Measurements from ENCODE around the gene NHLH1.

Gene NHLH1

DNA sequence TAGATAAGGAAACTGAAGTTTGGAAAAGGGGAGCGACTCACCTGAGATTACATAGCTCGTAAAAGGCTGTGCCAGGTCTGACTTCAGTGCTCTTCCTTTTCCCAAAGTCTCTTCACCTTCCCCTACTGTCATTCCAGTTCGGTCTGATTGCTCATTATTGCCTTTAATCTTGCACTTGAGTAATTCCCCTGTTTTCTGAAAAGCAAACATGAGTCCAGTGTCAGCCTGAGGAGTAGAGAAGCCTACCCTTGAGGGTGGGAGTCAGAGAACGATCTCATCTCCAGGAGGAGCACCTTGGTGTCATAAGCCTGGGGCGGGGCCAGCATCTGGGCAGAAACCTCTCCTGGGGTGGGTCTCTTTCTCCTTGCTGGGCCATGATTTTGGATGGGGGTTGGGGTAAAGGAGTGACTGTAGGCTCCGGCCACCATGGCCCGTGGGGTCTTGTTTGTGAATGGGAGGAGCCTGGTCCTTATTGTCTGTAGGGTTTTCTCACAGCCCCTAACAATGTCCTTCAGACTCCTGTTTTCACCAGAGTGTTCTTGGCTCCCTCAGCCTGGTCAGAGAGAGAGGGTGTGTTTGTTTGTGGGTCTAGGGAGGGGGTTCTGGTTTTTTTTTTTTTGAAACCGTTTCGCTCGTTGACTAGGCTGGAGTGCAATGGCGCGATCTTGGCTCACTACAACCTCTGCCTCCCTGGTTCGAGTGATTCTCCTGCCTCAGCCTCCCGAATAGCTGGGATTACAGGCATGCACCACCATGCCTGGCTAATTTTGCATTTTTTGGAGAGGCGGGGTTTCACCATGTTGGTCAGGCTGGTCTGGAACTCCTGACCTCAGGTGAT lies 39.5 kb downstream of the NHLH1 start:
- TF ChIP-seq, protein P1, sequence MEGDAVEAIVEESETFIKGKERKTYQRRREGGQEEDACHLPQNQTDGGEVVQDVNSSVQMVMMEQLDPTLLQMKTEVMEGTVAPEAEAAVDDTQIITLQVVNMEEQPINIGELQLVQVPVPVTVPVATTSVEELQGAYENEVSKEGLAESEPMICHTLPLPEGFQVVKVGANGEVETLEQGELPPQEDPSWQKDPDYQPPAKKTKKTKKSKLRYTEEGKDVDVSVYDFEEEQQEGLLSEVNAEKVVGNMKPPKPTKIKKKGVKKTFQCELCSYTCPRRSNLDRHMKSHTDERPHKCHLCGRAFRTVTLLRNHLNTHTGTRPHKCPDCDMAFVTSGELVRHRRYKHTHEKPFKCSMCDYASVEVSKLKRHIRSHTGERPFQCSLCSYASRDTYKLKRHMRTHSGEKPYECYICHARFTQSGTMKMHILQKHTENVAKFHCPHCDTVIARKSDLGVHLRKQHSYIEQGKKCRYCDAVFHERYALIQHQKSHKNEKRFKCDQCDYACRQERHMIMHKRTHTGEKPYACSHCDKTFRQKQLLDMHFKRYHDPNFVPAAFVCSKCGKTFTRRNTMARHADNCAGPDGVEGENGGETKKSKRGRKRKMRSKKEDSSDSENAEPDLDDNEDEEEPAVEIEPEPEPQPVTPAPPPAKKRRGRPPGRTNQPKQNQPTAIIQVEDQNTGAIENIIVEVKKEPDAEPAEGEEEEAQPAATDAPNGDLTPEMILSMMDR (IDR thresholded peaks at IDR 0.05; ENCODE audit: low read depth, low read length), result no peak
- no peak overlapping the region for H3K4me3 ChIP-seq (ENCODE audit: low read depth, low read length)

DNA sequence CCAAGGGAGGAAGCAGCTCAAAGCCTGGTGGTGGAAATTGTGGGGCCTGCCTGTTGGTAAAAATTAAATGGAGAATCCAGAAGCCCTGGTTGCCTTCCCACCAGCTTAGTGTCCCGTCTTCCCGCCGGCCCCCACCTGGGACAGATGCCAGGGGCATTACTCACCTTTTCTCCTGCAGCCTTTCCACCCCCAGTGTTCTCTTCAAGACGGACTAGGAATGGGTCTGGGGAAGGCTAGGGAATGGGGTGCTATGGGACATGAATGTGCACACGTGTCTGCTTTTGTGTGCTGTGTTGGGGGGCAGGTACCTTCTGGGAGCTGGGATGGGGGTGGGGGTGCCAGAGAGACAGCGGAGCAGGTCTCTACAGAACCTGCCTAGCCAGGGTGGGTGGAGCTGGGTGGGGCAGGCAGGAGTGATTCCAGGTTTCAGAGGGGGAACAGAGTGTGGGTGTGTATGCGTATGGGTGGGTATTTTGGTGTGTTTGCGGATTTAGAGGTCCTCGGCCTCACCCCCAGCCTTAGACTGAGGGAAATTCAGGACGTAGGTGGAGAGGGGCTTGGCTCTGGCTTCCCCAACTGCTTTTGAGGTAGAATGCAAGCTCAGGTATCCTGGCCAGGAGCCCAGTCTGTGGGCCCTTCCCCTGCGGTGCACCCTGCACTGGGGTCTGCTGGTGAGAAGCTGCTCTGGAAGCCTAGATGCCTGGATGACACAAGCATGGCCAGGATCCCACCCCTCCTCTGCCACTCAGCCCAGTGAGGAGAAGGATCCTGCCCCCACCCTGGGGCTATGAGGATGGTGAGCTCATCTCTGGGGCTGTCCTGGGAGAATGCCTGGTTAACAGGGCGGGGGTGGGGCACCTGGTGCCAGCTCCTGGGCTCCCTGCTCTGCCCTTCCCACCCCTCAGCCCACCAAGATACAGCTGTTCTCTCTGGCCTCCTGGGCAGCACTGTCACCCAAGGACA lies 41.2 kb downstream of the NHLH1 start:
- H3K4me3 ChIP-seq (ENCODE audit: low read depth, low read length), result no peak overlapping the region
- TF ChIP-seq, protein P1 (IDR thresholded peaks at IDR 0.05; ENCODE audit: low read depth, low read length), result no peak

DNA sequence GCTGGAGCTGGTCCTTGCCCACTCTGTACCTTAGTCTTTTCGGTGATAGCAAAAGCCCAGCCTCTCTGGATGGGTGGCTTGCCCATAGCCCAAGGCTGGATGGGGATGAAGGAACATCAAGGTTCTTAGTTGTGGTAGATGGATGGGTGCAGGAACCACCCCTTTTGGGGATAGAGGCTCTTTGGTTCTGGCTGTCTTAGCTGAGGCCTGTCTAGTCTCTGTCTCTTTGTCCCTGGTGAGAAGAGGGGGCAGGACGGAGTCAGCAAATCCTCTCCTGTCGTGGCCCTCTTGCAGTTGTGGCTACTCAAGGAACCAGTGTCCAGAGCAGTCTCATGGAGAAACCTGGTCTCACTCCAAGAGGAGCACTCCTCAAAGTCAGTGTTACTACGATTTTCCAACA lies 42.0 kb downstream of the NHLH1 start:
- TF ChIP-seq, protein P1 (IDR thresholded peaks at IDR 0.05; ENCODE audit: low read depth, low read length), result no peak
- no peak overlapping the region for H3K4me3 ChIP-seq (ENCODE audit: low read depth, low read length)

DNA sequence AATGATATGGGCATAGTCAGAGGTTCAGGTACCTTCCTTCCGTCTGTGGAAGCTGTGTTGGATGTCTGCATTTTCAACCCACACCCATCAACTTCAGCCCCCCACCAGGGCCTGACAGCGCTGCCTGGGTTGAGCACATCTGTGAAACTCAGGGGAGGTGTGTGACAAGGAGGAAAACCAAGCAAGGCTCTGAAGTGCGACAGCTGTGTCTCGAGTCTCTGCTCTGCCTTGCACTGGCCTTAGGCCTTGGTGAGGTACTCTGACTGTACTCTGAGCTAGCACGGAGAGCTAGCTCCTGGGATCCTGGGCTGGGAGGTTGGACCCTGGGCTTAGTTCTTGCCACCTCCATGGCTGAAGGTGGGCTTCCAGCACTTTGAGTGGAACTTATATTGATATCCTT lies 42.6 kb downstream of the NHLH1 start:
- TF ChIP-seq, protein P1 (IDR thresholded peaks at IDR 0.05; ENCODE audit: low read depth, low read length), result no peak
- H3K4me3 ChIP-seq (ENCODE audit: low read depth, low read length), result no peak overlapping the region

DNA sequence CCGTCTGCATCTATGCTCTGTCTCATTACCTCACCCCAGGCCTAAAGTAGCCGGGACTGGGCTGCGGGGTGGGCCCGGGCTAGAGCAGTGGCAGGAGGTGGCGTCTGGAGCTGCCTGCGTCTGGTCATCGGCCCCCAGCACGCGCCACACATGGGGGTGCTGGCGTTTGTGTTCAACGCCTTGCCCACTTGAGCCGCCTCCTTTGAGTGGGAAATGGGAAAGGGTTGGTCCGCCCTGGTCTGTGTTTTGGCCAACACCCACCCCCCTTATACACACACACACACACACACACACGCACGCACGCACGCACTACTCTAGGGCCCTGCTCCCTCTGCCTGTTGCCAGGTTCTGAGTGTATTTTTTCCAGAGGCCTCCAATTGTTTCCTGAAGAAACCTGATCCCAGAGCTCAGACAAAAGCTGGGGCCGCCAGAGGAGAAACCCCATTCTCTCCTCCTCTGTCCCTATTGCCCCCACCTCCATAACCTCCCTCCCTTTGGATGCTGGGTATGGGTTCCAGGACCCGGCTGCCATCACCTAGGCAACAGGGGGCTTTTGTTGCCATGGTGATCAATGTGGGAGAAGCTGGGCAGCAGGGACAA lies 43.6 kb downstream of the NHLH1 start:
- TF ChIP-seq, protein P1 (IDR thresholded peaks at IDR 0.05; ENCODE audit: low read depth, low read length), result no peak
- no peak overlapping the region for H3K4me3 ChIP-seq (ENCODE audit: low read depth, low read length)

DNA sequence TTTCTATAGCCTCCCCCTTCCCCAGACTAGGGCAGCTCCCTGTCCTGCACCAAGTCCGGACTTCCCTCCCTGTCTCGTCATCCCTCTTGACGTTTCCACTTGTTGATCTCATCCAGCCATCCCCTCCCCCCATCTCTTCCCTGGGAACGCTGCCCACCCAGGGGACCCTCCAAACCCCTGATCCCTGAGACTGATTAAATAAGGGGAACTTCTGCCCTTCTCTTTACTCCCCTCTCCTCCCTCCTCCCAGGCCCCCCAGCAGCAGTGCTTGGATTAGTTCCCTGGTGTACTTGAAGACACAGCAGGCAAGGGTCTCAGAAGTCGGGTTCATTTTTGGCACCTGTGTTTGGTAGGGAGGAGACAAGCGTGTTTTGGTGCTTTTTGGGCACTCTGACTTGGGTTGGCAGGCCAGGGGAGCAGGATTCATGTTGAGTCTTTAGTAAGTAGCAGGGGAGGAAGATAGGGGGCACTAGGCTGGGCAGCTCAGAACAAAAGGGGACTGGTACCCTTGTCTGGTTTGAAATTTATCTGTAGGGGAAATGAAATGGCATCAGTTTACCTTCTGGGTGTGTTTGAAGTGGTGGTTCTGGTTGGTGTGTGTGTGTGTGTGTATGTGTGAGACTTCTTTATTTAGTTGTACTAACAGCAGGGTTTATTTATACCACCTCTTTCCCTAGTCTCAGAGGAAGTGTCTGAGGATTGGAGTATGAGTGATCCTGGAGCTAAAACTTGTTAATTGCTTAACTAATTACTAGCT lies 44.6 kb downstream of the NHLH1 start:
- H3K4me3 ChIP-seq (ENCODE audit: low read depth, low read length), result no peak overlapping the region
- TF ChIP-seq, protein P1 (IDR thresholded peaks at IDR 0.05; ENCODE audit: low read depth, low read length), result no peak

Data from WI38 (cell line).